Mesenchymal stem cell (in vitro differentiated cells and primary cell): ENCODE data around the gene ACOX1.

ENCODE experiments used
- DNase-seq: peaks from one replicate; pipeline ENCODE4 v3.0.0-alpha.2; 2013
- H2AFZ ChIP-seq: one replicate; pipeline ENCODE4 v1.6.1; 2013; ENCODE audit warnings: low read depth, mild to moderate bottlenecking, control low read depth, inconsistent platforms, low read length, moderate library complexity
- H2AK5ac ChIP-seq: 2 replicates; pipeline ENCODE4 v1.6.1; 2013; ENCODE audit warnings: low read length, moderate library complexity, mild to moderate bottlenecking, inconsistent platforms; ENCODE audit not compliant: severe bottlenecking
- H2BK120ac ChIP-seq: one replicate; pipeline ENCODE4 v1.6.1; 2013; ENCODE audit warnings: low read depth, mild to moderate bottlenecking, inconsistent platforms, low read length, moderate library complexity
- H2BK12ac ChIP-seq, 2 experiments: one replicate each; pipeline ENCODE4 v1.6.1; 2013; ENCODE audit warnings: inconsistent platforms in 2 of 2, low read length in 2 of 2, mild to moderate bottlenecking in 2 of 2, moderate library complexity in 2 of 2, control low read depth in 1 of 2
- H2BK15ac ChIP-seq: one replicate; pipeline ENCODE4 v1.6.1; 2013; ENCODE audit warnings: mild to moderate bottlenecking, low read depth, inconsistent platforms; ENCODE audit not compliant: poor library complexity, severe bottlenecking
- H2BK5ac ChIP-seq: 2 replicates; pipeline ENCODE4 v1.6.1; 2013; ENCODE audit warnings: low read depth, mild to moderate bottlenecking, low read length, control low read depth, inconsistent platforms; ENCODE audit not compliant: poor library complexity, severe bottlenecking
- H3K14ac ChIP-seq, 2 experiments: one replicate each; pipeline ENCODE4 v1.6.1; 2013; ENCODE audit warnings: inconsistent platforms in 2 of 2, low read length in 2 of 2, control low read depth in 1 of 2, mild to moderate bottlenecking in 1 of 2, moderate library complexity in 1 of 2
- H3K18ac ChIP-seq, 2 experiments: one replicate each; pipeline ENCODE4 v1.6.1; 2013; ENCODE audit warnings: inconsistent platforms in 2 of 2, low read length in 2 of 2, control low read depth in 1 of 2, low read depth in 1 of 2, mild to moderate bottlenecking in 1 of 2
- H3K23ac ChIP-seq, 2 experiments: one replicate each; pipeline ENCODE4 v1.6.1; 2013; ENCODE audit warnings: inconsistent platforms in 2 of 2, low read length in 2 of 2, mild to moderate bottlenecking in 2 of 2, moderate library complexity in 2 of 2, control low read depth in 1 of 2
- H3K27ac ChIP-seq: 2 replicates; pipeline ENCODE4 v1.5.1; 2013; ENCODE audit warnings: mild to moderate bottlenecking, moderate library complexity, low read length, control low read depth, inconsistent platforms; ENCODE audit not compliant: poor library complexity, severe bottlenecking
- H3K27me3 ChIP-seq, 2 experiments: 2 replicates each; pipeline versions ENCODE4 v1.6.1 to v1.7.0; 2013; ENCODE audit warnings: low read length in 2 of 2, mild to moderate bottlenecking in 2 of 2, moderate library complexity in 2 of 2, control low read depth in 1 of 2, inconsistent platforms in 1 of 2; ENCODE audit not compliant: control insufficient read depth in 1 of 2, insufficient read depth in 1 of 2
- H3K36me3 ChIP-seq, 2 experiments: 2 replicates each; pipeline versions ENCODE4 v1.6.1 to v1.7.0; 2013; ENCODE audit warnings: low read length in 2 of 2, control low read depth in 1 of 2, inconsistent platforms in 1 of 2, low read depth in 1 of 2, mild to moderate bottlenecking in 1 of 2; ENCODE audit not compliant: insufficient read depth in 2 of 2, control insufficient read depth in 1 of 2
- H3K4ac ChIP-seq, 2 experiments: one replicate each; pipeline ENCODE4 v1.6.1; 2013; ENCODE audit warnings: inconsistent platforms in 2 of 2, low read length in 2 of 2, mild to moderate bottlenecking in 2 of 2, moderate library complexity in 2 of 2, control low read depth in 1 of 2, low read depth in 1 of 2
- H3K4me1 ChIP-seq: 2 replicates; pipeline ENCODE4 v1.6.1; 2013; ENCODE audit warnings: low read depth, low read length, control low read depth; ENCODE audit not compliant: control insufficient read depth, insufficient read depth
- H3K4me2 ChIP-seq: 2 replicates; pipeline ENCODE4 v1.6.1; 2013; ENCODE audit warnings: low read length, mild to moderate bottlenecking, inconsistent platforms; ENCODE audit not compliant: poor library complexity, severe bottlenecking
- H3K4me3 ChIP-seq, 2 experiments: 2 replicates each; pipeline versions ENCODE4 v1.5.1 to v1.7.0; 2013; ENCODE audit warnings: low read length in 2 of 2, mild to moderate bottlenecking in 2 of 2, control low read depth in 1 of 2, low read depth in 1 of 2; ENCODE audit not compliant: insufficient read depth in 1 of 2
- H3K79me1 ChIP-seq: replicated peaks from 2 replicates; pipeline ENCODE4 v1.6.1; 2013; ENCODE audit warnings: mild to moderate bottlenecking, control low read depth, low read length, inconsistent platforms; ENCODE audit not compliant: poor library complexity, severe bottlenecking
- H3K9ac ChIP-seq: 2 replicates; pipeline ENCODE4 v1.7.0; 2013; ENCODE audit warnings: mild to moderate bottlenecking, low read length, moderate library complexity
- H3K9me3 ChIP-seq: 2 replicates; pipeline ENCODE4 v1.7.0; 2013; ENCODE audit warnings: mild to moderate bottlenecking, low read length; ENCODE audit not compliant: control insufficient read depth
- H4K8ac ChIP-seq: one replicate; pipeline ENCODE4 v1.6.1; 2013; ENCODE audit warnings: inconsistent platforms, mild to moderate bottlenecking, low read length, moderate library complexity
- H4K91ac ChIP-seq: one replicate; pipeline ENCODE4 v1.6.1; 2013; ENCODE audit warnings: mild to moderate bottlenecking, low read length, inconsistent platforms
- WGBS: methylation state at CpG from one replicate; pipeline ENCODE4 v1.1.7; 2013; ENCODE audit warnings: mixed read lengths; 5-methylcytosine and 5-hydroxymethylcytosine counted together

The ACOX1 gene

GRCh38 chr17:76009969-76010661 is 31.1 kb upstream of the ACOX1 start:
- H2BK5ac ChIP-seq: no peak overlapping the region

GRCh38 chr17:76009447-76009846 is 30.5 kb upstream of the ACOX1 start:
- H4K91ac ChIP-seq: no peak overlapping the region
- H3K18ac ChIP-seq: no peak overlapping the region
- no peaks in the 10 kb centered on the region for H3K9me3 ChIP-seq
- H4K8ac ChIP-seq: no peak overlapping the region
- H3K36me3 ChIP-seq: peaks cover 0 to 22% of the 10 kb centered on the region in 2 experiments
- no peak overlapping the region for H3K9ac ChIP-seq
- DNase-seq: no peak
- H3K79me1 ChIP-seq: no peaks in the 10 kb centered on the region
- no peak overlapping the region for H3K23ac ChIP-seq
- H2BK120ac ChIP-seq: no peak overlapping the region
- peaks cover 0 to 29% of the 10 kb centered on the region in 2 experiments for H3K27me3 ChIP-seq
- H3K4me1 ChIP-seq: peaks cover 22% of the 10 kb centered on the region
- no peak overlapping the region for H2AFZ ChIP-seq
- H3K4me3 ChIP-seq: no peak overlapping the region
- no peak overlapping the region for H2BK5ac ChIP-seq
- H3K14ac ChIP-seq: no peak overlapping the region
- no peak overlapping the region for H3K27ac ChIP-seq
- no peak overlapping the region for H3K4ac ChIP-seq
- H2AK5ac ChIP-seq: no peak overlapping the region
- 95% methylated on average over 20 of the region's 20 CpGs for WGBS
- no peak overlapping the region for H2BK15ac ChIP-seq
- no peak overlapping the region for H2BK12ac ChIP-seq
- no peak overlapping the region for H3K4me2 ChIP-seq

More at GRCh38 chr17:76009969-76010661, 31.1 kb upstream of the ACOX1 start:
- H3K4me3 ChIP-seq: no peak overlapping the region
- H2BK120ac ChIP-seq: no peak overlapping the region
- no peak overlapping the region for H2BK12ac ChIP-seq
- no peaks in the 10 kb centered on the region for H3K9me3 ChIP-seq
- no peak overlapping the region for H4K8ac ChIP-seq
- no peak overlapping the region for H2AFZ ChIP-seq
- H2BK15ac ChIP-seq: no peak overlapping the region
- H2AK5ac ChIP-seq: no peak overlapping the region
- H3K4me2 ChIP-seq: no peak overlapping the region
- 91% methylated on average over 21 of the region's 21 CpGs for WGBS
- no peak for DNase-seq
- no peak overlapping the region for H3K27ac ChIP-seq
- peaks cover 0 to 19% of the 10 kb centered on the region in 2 experiments for H3K36me3 ChIP-seq
- H3K9ac ChIP-seq: no peak overlapping the region
- H3K23ac ChIP-seq: no peak overlapping the region
- no peak overlapping the region for H4K91ac ChIP-seq
- H3K14ac ChIP-seq: no peak overlapping the region
- peaks cover 16% of the 10 kb centered on the region for H3K4me1 ChIP-seq
- no peaks in the 10 kb centered on the region for H3K79me1 ChIP-seq
- H3K27me3 ChIP-seq: peaks cover 0 to 35% of the 10 kb centered on the region in 2 experiments
- no peak overlapping the region for H3K4ac ChIP-seq
- no peak overlapping the region for H3K18ac ChIP-seq

- Histone ChIP-seq H3K79me1 (no peaks in the 10 kb centered on the region), H3K4me1 (peaks cover 19% of the 10 kb centered on the region), H3K4me2 (no peak overlapping the region), H3K9me3 (no peaks in the 10 kb centered on the region), H3K18ac (no peak overlapping the region), H3K9ac (no peak overlapping the region), H4K91ac (no peak overlapping the region), H3K4me3 (no peak overlapping the region), H2BK12ac (no peak overlapping the region), H3K23ac (no peak overlapping the region), H4K8ac (no peak overlapping the region), H2AFZ (no peak overlapping the region), H2BK15ac (no peak overlapping the region), H3K14ac (no peak overlapping the region), H2BK5ac (no peak overlapping the region), H3K36me3 (peaks cover 0 to 25% of the 10 kb centered on the region in 2 experiments), H2AK5ac (no peak overlapping the region), H3K4ac (no peak overlapping the region), H3K27me3 (peaks cover 0 to 26% of the 10 kb centered on the region in 2 experiments), H2BK120ac (no peak overlapping the region), H3K27ac (no peak overlapping the region)
- 95% methylated on average over 56 of the region's 56 CpGs for WGBS
- no peak for DNase-seq
These were observed 29.9 kb upstream of the ACOX1 start for GRCh38 chr17:76008630-76009425.

- peaks cover 14% of the 10 kb centered on the region for H3K4me1 ChIP-seq
- H3K79me1 ChIP-seq: no peaks in the 10 kb centered on the region
- no peak overlapping the region for H2AFZ ChIP-seq
- H4K8ac ChIP-seq: no peak overlapping the region
- WGBS: 95% methylated on average over 36 of the region's 36 CpGs
- no peak overlapping the region for H2BK15ac ChIP-seq
- no peak overlapping the region for H3K14ac ChIP-seq
- H2BK5ac ChIP-seq: no peak overlapping the region
- DNase-seq: no peak
- peaks cover 0 to 27% of the 10 kb centered on the region in 2 experiments for H3K36me3 ChIP-seq
- no peak overlapping the region for H3K4me2 ChIP-seq
- H2BK120ac ChIP-seq: no peak overlapping the region
- no peak overlapping the region for H3K23ac ChIP-seq
- H3K9ac ChIP-seq: no peak overlapping the region
- H3K4ac ChIP-seq: peak overlapping the region in 1 of 2 experiments; percentile 9
- no peak overlapping the region for H2AK5ac ChIP-seq
- no peak overlapping the region for H3K27ac ChIP-seq
- H3K9me3 ChIP-seq: no peaks in the 10 kb centered on the region
- no peak overlapping the region for H4K91ac ChIP-seq
- H3K27me3 ChIP-seq: peaks cover 0 to 22% of the 10 kb centered on the region in 2 experiments
- H3K18ac ChIP-seq: no peak overlapping the region
- no peak overlapping the region for H3K4me3 ChIP-seq
- H2BK12ac ChIP-seq: no peak overlapping the region
These were observed 29.2 kb upstream of the ACOX1 start for GRCh38 chr17:76008208-76008607.
